AG09319 (cell line): ENCODE data around the gene PLCG1.

ENCODE experiments used
- DNase-seq: peaks from one replicate; pipeline ENCODE4 v3.0.0-alpha.2; 2010; ENCODE audit warnings: low read depth; ENCODE audit errors: extremely low read depth
- CTCF ChIP-seq: IDR thresholded peaks from 2 replicates; pipeline ENCODE4 v1.5.1; 2011; ENCODE audit warnings: low read depth, mild to moderate bottlenecking, inconsistent platforms, low read length, moderate library complexity

The PLCG1 gene

GRCh38 chr20:41154436-41155176, 17.3 kb downstream of the PLCG1 start:
- no peak for DNase-seq
- no peak for TF ChIP-seq CTCF

GRCh38 chr20:41155261-41155660, 17.9 kb downstream of the PLCG1 start:
- TF ChIP-seq CTCF = no peak
- no peak for DNase-seq

GRCh38 chr20:41158082-41158625, 20.8 kb downstream of the PLCG1 start:
- DNase-seq = no peak
- TF ChIP-seq CTCF = no peak

GRCh38 chr20:41159547-41159946, 22.2 kb downstream of the PLCG1 start:
- no peak for TF ChIP-seq CTCF
- no peak for DNase-seq

GRCh38 chr20:41160686-41161085, 23.3 kb downstream of the PLCG1 start:
- no peak for DNase-seq
- no peak for TF ChIP-seq CTCF

GRCh38 chr20:41161886-41162285, 24.5 kb downstream of the PLCG1 start:
- TF ChIP-seq CTCF = no peak
- DNase-seq = no peak

GRCh38 chr20:41162396-41162795, 25.1 kb downstream of the PLCG1 start:
- TF ChIP-seq CTCF = no peak
- no peak for DNase-seq
